Suprapubic skin (tissue), 4 donors: ENCODE measurements around the gene OR56A3.

Experiments used
- CTCF ChIP-seq, 2 donors: fragments of 200-600 bp in 1 of 2; fragments of 450-650 bp in 1 of 2; sonication (generic) in 1 of 2; IDR thresholded peaks; one replicate each; pipeline ENCODE4 v1.5.1; 2016 to 2019; ENCODE audit warnings: antibody characterized with exemption in 2 of 2, mild to moderate bottlenecking in 1 of 2, moderate library complexity in 1 of 2
- EP300 ChIP-seq: sonication (generic); formaldehyde crosslinking; IDR thresholded peaks from one replicate; pipeline ENCODE4 v1.6.1; 2017; ENCODE audit warnings: antibody characterized with exemption
- POLR2A ChIP-seq, 2 donors: fragments of 450-650 bp; IDR thresholded peaks; one replicate each; pipeline ENCODE4 v1.6.1; 2017; ENCODE audit warnings: antibody characterized with exemption in 2 of 2, mild to moderate bottlenecking in 2 of 2, moderate library complexity in 2 of 2
- POLR2AphosphoS5 ChIP-seq, 3 donors: sonication (generic); formaldehyde crosslinking; IDR thresholded peaks; one replicate each; pipeline ENCODE4 v1.6.1; 2017; ENCODE audit warnings: antibody characterized with exemption in 3 of 3

GRCh38 chr11:5992150-5992549 lies 50.1 kb downstream of the OR56A3 start:
- no peak for TF ChIP-seq CTCF (IDR thresholded peaks at IDR 0.05)
- TF ChIP-seq POLR2AphosphoS5 (IDR thresholded peaks at IDR 0.05) = no peak
- TF ChIP-seq EP300 = no peak
- no peak for TF ChIP-seq POLR2A (IDR thresholded peaks at IDR 0.05)
